HepG2 (cell line): Measurements from ENCODE around the gene EMC9. TPM values are rescaled to one million over a fixed set of nuclear protein-coding genes. Genes with fewer than 3 reads are reported as not detected.

ENCODE experiments used
- FOXC1 ChIP-seq: sonication (generic); formaldehyde crosslinking; IDR thresholded peaks from 2 replicates; pipeline ENCODE4 v1.8.0; 2022; ENCODE audit warnings: mild to moderate bottlenecking, missing genetic modification reagents, borderline replicate concordance
- GATAD1 ChIP-seq: IDR thresholded peaks from 2 replicates; pipeline ENCODE4 v1.6.1; 2016; ENCODE audit warnings: missing genetic modification reagents, missing compliant biosample characterization
- GZF1 ChIP-seq: sonication (generic); formaldehyde crosslinking; IDR thresholded peaks from 2 replicates; pipeline ENCODE4 v1.5.1; 2020; ENCODE audit warnings: mild to moderate bottlenecking, missing genetic modification reagents
- HNRNPLL ChIP-seq: fragments of 200-400 bp; formaldehyde crosslinking; IDR thresholded peaks from 2 replicates; pipeline ENCODE4 v1.6.1; 2017; ENCODE audit warnings: mild to moderate bottlenecking, low read depth, low read length; ENCODE audit not compliant: poor library complexity, severe bottlenecking
- HOXA5 ChIP-seq: sonication (generic); formaldehyde crosslinking; IDR thresholded peaks from 2 replicates; pipeline ENCODE4 v1.4.0; 2020; ENCODE audit warnings: missing genetic modification reagents
- MEF2D ChIP-seq: sonication (generic); formaldehyde crosslinking; IDR thresholded peaks from 2 replicates; pipeline ENCODE4 v1.5.1; 2020; ENCODE audit warnings: mild to moderate bottlenecking, missing genetic modification reagents
- SALL1 ChIP-seq: sonication (generic); formaldehyde crosslinking; IDR thresholded peaks from 2 replicates; pipeline ENCODE4 v1.8.0; 2022; ENCODE audit warnings: mild to moderate bottlenecking, missing genetic modification reagents
- SETDB1 ChIP-seq: sonication (generic); formaldehyde crosslinking; IDR thresholded peaks from 2 replicates; pipeline ENCODE4 v1.5.1; 2020; ENCODE audit warnings: missing genetic modification reagents, mild to moderate bottlenecking, borderline replicate concordance
- SP4 ChIP-seq: sonication (generic); formaldehyde crosslinking; IDR thresholded peaks from 2 replicates; pipeline ENCODE4 v1.8.1; 2023; ENCODE audit warnings: mild to moderate bottlenecking, missing genetic modification reagents
- ZBTB21 ChIP-seq: sonication (generic); formaldehyde crosslinking; IDR thresholded peaks from 2 replicates; pipeline ENCODE4 v1.4.0; 2020; ENCODE audit warnings: missing genetic modification reagents
- ZEB1 ChIP-seq: IDR thresholded peaks from 2 replicates; pipeline ENCODE4 v1.6.1; 2012; ENCODE audit warnings: mild to moderate bottlenecking, low read depth, inconsistent platforms; ENCODE audit not compliant: insufficient replicate concordance
- ZFP82 ChIP-seq: sonication (generic); formaldehyde crosslinking; IDR thresholded peaks from 2 replicates; pipeline ENCODE4 v1.5.1; 2020; ENCODE audit warnings: mild to moderate bottlenecking, missing genetic modification reagents, borderline replicate concordance
- ZMYM2 ChIP-seq: sonication (generic); formaldehyde crosslinking; IDR thresholded peaks from 2 replicates; pipeline ENCODE4 v1.8.0; 2022; ENCODE audit warnings: mild to moderate bottlenecking, missing genetic modification reagents
- ZMYM3 ChIP-seq: sonication (generic); formaldehyde crosslinking; IDR thresholded peaks from 2 replicates; pipeline ENCODE4 v1.5.1; 2020; ENCODE audit warnings: mild to moderate bottlenecking, missing genetic modification reagents
- ZNF207 ChIP-seq: fragments of 450-650 bp; IDR thresholded peaks from 2 replicates; pipeline ENCODE4 v1.6.1; 2016; ENCODE audit warnings: antibody characterized with exemption, borderline replicate concordance
- ZNF451 ChIP-seq: sonication (generic); formaldehyde crosslinking; IDR thresholded peaks from 2 replicates; pipeline ENCODE4 v1.5.0; 2020; ENCODE audit warnings: mild to moderate bottlenecking, missing genetic modification reagents
- ZNF501 ChIP-seq: sonication (generic); formaldehyde crosslinking; IDR thresholded peaks from 2 replicates; pipeline ENCODE4 v1.5.1; 2020; ENCODE audit warnings: mild to moderate bottlenecking, moderate library complexity, missing genetic modification reagents
- ZNF530 ChIP-seq: sonication (generic); formaldehyde crosslinking; IDR thresholded peaks from 2 replicates; pipeline ENCODE4 v1.5.0; 2020; ENCODE audit warnings: low read depth, mild to moderate bottlenecking, missing genetic modification reagents
- ZNF558 ChIP-seq: sonication (generic); formaldehyde crosslinking; IDR thresholded peaks from 2 replicates; pipeline ENCODE4 v1.9.0; 2022; ENCODE audit warnings: mild to moderate bottlenecking, missing genetic modification reagents, borderline replicate concordance
- ZNF598 ChIP-seq: sonication (generic); formaldehyde crosslinking; IDR thresholded peaks from 2 replicates; pipeline ENCODE4 v1.5.1; 2020; ENCODE audit warnings: mild to moderate bottlenecking, missing genetic modification reagents, borderline replicate concordance
- ZSCAN25 ChIP-seq: sonication (generic); formaldehyde crosslinking; IDR thresholded peaks from 2 replicates; pipeline ENCODE4 v1.8.0; 2022; ENCODE audit warnings: mild to moderate bottlenecking, missing genetic modification reagents
- polyA plus RNA-seq, 8 experiments: library from polyadenylated mRNA; depleted of rRNA in 3 of 8; stranded (reverse) in 7 of 8; unstranded in 1 of 8; fragments of >200 nt; fragmentation: Illumina TruSeq in 4 of 8; extraction: Trizol in 4 of 8; gene quantifications; 2 replicates each; pipeline versions ENCODE4 v1.2.1 to v1.2.3, GENCODE V29; 2011 to 2016; ENCODE audit warnings: low read depth in 4 of 8, missing spikeins in 1 of 8, mixed read lengths in 1 of 8; ENCODE audit not compliant: insufficient read depth in 1 of 8
- total RNA-seq, 5 experiments: library from RNA; depleted of rRNA; stranded (reverse); fragments of >200 nt; fragmentation: Illumina TruSeq; extraction: Trizol; gene quantifications; 2 replicates each; pipeline ENCODE4 v1.2.3, GENCODE V29; 2016; ENCODE audit warnings: low read depth in 1 of 5
- TF ChIP-seq, protein P1 (sequence below): sonication (generic); formaldehyde crosslinking; IDR thresholded peaks from 2 replicates; pipeline ENCODE4 v1.8.1; 2023; ENCODE audit warnings: missing genetic modification reagents, mild to moderate bottlenecking, borderline replicate concordance
- TF ChIP-seq, protein P2 (sequence below): sonication (generic); formaldehyde crosslinking; IDR thresholded peaks from 2 replicates; pipeline ENCODE4 v1.5.0; 2020; ENCODE audit warnings: missing genetic modification reagents
- TF ChIP-seq, protein P3 (sequence below): IDR thresholded peaks from 2 replicates; pipeline ENCODE4 v1.4.0; 2020; ENCODE audit warnings: mild to moderate bottlenecking, missing genetic modification reagents
- TF ChIP-seq, protein P4 (sequence below): IDR thresholded peaks from 2 replicates; pipeline ENCODE4 v1.6.1; 2012; ENCODE audit warnings: low read depth, low read length, improper control_type of control experiment

Gene EMC9
- total and polyA plus RNA-seq, 2 of the 13 experiments (the other 11 are each of a cell fraction or from before 2014, with no cell fraction given), result 60.5 to 78.7 TPM

DNA sequence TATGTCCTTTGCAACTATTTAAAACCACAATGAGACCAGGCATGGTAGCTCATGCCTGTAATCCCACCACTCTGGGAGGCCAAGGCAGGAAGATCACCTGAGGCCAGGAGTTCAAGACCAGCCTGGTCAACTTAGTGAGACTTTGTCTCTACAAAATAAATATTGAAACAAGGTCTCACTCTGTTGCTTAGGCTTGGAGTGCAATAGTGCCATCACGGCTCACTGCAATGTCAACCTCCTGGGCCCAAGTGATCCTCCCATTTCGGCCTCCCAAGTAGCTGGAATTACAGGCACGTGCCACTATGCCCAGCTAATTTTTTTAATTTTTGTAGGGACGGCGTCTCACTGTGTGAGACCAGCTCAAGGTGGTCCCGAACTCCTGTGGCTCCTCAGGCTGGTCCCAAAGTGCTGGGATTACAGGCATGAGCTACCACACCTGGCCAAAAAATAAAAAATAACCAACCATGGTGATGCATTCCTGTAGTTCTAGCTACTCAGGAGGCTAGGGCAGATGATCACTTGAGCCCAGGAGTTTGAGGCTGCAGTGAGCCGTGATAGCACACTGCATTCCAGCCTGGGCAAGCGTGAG is 11.9 kb downstream of the EMC9 start (continued):
- TF ChIP-seq ZSCAN25 (0 out of 2 replicates have a peak, but pooled peaks have one; percentile 23), SP4 (CRISPR knock-in tag) (peak; percentile 61), HOXA5 (CRISPR knock-in tag) (no peak), ZFP82 (no peak), HNRNPLL (no peak), SETDB1 (CRISPR knock-in tag) (no peak), ZMYM2 (CRISPR knock-in tag) (peak; percentile 91), ZMYM3 (CRISPR knock-in tag) (peak; percentile 87), GZF1 (no peak), MEF2D (0 out of 2 replicates have a peak, but pooled peaks have one; percentile 14), ZNF207 (no peak), ZEB1 (no peak), GATAD1 (CRISPR knock-in tag) (no peak), ZNF558 (no peak), FOXC1 (CRISPR knock-in tag) (no peak), SALL1 (CRISPR knock-in tag) (peak; percentile 42; the same call in 1 of the 2 replicates), ZNF598 (CRISPR knock-in tag) (no peak), ZNF501 (CRISPR knock-in tag) (peak; percentile 51), ZNF451 (CRISPR knock-in tag) (0 out of 2 replicates have a peak, but pooled peaks have one; percentile 29), ZBTB21 (CRISPR knock-in tag) (no peak), ZNF530 (CRISPR knock-in tag) (no peak)
- TF ChIP-seq, protein P1, sequence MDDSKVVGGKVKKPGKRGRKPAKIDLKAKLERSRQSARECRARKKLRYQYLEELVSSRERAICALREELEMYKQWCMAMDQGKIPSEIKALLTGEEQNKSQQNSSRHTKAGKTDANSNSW, result no peak
- TF ChIP-seq, protein P2, sequence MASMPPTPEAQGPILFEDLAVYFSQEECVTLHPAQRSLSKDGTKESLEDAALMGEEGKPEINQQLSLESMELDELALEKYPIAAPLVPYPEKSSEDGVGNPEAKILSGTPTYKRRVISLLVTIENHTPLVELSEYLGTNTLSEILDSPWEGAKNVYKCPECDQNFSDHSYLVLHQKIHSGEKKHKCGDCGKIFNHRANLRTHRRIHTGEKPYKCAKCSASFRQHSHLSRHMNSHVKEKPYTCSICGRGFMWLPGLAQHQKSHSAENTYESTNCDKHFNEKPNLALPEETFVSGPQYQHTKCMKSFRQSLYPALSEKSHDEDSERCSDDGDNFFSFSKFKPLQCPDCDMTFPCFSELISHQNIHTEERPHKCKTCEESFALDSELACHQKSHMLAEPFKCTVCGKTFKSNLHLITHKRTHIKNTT, result no peak
- TF ChIP-seq, protein P3, sequence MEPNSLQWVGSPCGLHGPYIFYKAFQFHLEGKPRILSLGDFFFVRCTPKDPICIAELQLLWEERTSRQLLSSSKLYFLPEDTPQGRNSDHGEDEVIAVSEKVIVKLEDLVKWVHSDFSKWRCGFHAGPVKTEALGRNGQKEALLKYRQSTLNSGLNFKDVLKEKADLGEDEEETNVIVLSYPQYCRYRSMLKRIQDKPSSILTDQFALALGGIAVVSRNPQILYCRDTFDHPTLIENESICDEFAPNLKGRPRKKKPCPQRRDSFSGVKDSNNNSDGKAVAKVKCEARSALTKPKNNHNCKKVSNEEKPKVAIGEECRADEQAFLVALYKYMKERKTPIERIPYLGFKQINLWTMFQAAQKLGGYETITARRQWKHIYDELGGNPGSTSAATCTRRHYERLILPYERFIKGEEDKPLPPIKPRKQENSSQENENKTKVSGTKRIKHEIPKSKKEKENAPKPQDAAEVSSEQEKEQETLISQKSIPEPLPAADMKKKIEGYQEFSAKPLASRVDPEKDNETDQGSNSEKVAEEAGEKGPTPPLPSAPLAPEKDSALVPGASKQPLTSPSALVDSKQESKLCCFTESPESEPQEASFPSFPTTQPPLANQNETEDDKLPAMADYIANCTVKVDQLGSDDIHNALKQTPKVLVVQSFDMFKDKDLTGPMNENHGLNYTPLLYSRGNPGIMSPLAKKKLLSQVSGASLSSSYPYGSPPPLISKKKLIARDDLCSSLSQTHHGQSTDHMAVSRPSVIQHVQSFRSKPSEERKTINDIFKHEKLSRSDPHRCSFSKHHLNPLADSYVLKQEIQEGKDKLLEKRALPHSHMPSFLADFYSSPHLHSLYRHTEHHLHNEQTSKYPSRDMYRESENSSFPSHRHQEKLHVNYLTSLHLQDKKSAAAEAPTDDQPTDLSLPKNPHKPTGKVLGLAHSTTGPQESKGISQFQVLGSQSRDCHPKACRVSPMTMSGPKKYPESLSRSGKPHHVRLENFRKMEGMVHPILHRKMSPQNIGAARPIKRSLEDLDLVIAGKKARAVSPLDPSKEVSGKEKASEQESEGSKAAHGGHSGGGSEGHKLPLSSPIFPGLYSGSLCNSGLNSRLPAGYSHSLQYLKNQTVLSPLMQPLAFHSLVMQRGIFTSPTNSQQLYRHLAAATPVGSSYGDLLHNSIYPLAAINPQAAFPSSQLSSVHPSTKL (CRISPR knock-in tag), result 0 out of 2 replicates have a peak, but pooled peaks have one; percentile 22
- TF ChIP-seq, protein P4, sequence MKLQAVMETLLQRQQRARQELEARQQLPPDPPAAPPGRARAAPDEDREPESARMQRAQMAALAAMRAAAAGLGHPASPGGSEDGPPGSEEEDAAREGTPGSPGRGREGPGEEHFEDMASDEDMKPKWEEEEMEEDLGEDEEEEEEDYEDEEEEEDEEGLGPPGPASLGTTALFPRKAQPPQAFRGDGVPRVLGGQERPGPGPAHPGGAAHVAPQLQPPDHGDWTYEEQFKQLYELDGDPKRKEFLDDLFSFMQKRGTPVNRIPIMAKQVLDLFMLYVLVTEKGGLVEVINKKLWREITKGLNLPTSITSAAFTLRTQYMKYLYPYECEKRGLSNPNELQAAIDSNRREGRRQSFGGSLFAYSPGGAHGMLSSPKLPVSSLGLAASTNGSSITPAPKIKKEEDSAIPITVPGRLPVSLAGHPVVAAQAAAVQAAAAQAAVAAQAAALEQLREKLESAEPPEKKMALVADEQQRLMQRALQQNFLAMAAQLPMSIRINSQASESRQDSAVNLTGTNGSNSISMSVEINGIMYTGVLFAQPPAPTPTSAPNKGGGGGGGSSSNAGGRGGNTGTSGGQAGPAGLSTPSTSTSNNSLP, result no peak
